Smooth muscle cell (in vitro differentiated cells): ENCODE data around the gene TMEM238. TPM values are rescaled to one million over a fixed set of nuclear protein-coding genes. Genes with fewer than 3 reads are reported as not detected.
"Not testable (repeated sequence)": the region's sequence is repeated elsewhere in the genome, so short reads cannot be mapped to it uniquely, and the experiment has no call there.

Experiments
- DNase-seq: peaks from one replicate; lab custom pipeline; 2025; ENCODE audit not compliant: unreplicated experiment; lab: John Stamatoyannopoulos, UW
- H2AFZ ChIP-seq: fragments of 200-600 bp; sonication (generic); 2 replicates; pipeline ENCODE4 v1.6.0; 2016; ENCODE audit warnings: antibody characterized with exemption, low read depth, mild to moderate bottlenecking
- H3F3A ChIP-seq: fragments of 200-600 bp; sonication (generic); 2 replicates; pipeline ENCODE4 v1.6.0; 2017; ENCODE audit warnings: antibody characterized with exemption, low read depth
- H3K27ac ChIP-seq: fragments of 200-600 bp; sonication (generic); 2 replicates; pipeline ENCODE4 v1.5.1; 2016; ENCODE audit warnings: low read depth, mild to moderate bottlenecking
- H3K27me3 ChIP-seq: fragments of 200-600 bp; sonication (generic); 2 replicates; pipeline ENCODE4 v1.6.1; 2016; ENCODE audit warnings: low read depth, mild to moderate bottlenecking
- H3K36me3 ChIP-seq: fragments of 200-600 bp; sonication (generic); 2 replicates; pipeline ENCODE4 v1.5.1; 2016; ENCODE audit warnings: low read depth
- H3K4me1 ChIP-seq: fragments of 200-600 bp; sonication (generic); 2 replicates; pipeline ENCODE4 v1.5.1; 2016; ENCODE audit warnings: low read depth
- H3K4me2 ChIP-seq: fragments of 200-600 bp; sonication (generic); 2 replicates; pipeline ENCODE4 v1.6.0; 2016; ENCODE audit warnings: mild to moderate bottlenecking
- H3K4me3 ChIP-seq: fragments of 200-600 bp; sonication (generic); 2 replicates; pipeline ENCODE4 v1.5.1; 2016; ENCODE audit warnings: mild to moderate bottlenecking
- H3K79me2 ChIP-seq: fragments of 200-600 bp; sonication (generic); 2 replicates; pipeline ENCODE4 v1.6.0; 2016; ENCODE audit warnings: low read depth, mild to moderate bottlenecking
- H3K9ac ChIP-seq: fragments of 200-600 bp; sonication (generic); 2 replicates; pipeline ENCODE4 v1.6.0; 2016; ENCODE audit warnings: low read depth
- H3K9me3 ChIP-seq: fragments of 200-600 bp; sonication (generic); replicated peaks from 2 replicates; pipeline ENCODE4 v1.5.1; 2016; ENCODE audit warnings: low read depth
- H4K20me1 ChIP-seq: fragments of 200-600 bp; sonication (generic); 2 replicates; pipeline ENCODE4 v1.6.0; 2016; ENCODE audit warnings: low read depth
- CTCF ChIP-seq: fragments of 200-600 bp; sonication (generic); IDR thresholded peaks from 2 replicates; pipeline ENCODE4 v1.5.1; 2017; ENCODE audit warnings: borderline replicate concordance, mild to moderate bottlenecking, antibody characterized with exemption; ENCODE audit not compliant: insufficient read depth, poor library complexity, severe bottlenecking
- WGBS: methylation state at CpG from one replicate; pipeline ENCODE4 v1.1.7; 2016; ENCODE audit warnings: low lambda C conversion rate; 5-methylcytosine and 5-hydroxymethylcytosine counted together
- polyA plus RNA-seq: library from polyadenylated mRNA; unstranded; fragments of >200 nt; fragmentation: Nextera tagmentation; extraction: Ambion mirVana; gene quantifications from 2 replicates; pipeline ENCODE4 v1.2.1, GENCODE V29; 2016
- total RNA-seq: library from RNA; depleted of rRNA; stranded (reverse); fragments of >200 nt; gene quantifications from 2 replicates; pipeline ENCODE4 v1.2.3, GENCODE V29; 2014

Gene TMEM238
- total and polyA plus RNA-seq, 2 experiments from 2014 or later, result 2.6 to 3.3 TPM

DNA sequence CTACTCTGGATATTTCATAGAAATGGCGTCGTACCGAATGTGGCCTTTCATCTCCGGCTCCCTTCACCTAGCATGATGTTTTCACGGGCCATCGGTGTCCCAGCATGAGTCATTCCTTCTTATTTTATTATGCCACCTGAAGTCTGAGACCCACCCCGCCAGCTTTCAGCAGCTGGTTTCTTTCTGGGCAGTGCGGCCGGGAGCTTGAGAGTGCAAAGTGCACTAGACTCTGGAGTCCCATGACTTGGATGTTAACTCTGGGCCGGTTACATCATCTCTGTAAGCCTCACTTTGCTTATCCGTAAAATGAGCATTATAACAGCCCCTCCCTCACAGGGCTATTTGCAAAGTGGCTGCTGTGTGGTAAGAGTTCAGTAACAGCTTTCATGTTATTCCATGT lies 50.2 kb downstream of the TMEM238 start:
- no peaks in the 10 kb centered on the region for H3K9me3 ChIP-seq
- H3F3A ChIP-seq, result no peaks in the 10 kb centered on the region
- DNase-seq, result no peak
- no peak overlapping the region for H3K9ac ChIP-seq
- no peaks in the 10 kb centered on the region for H3K27me3 ChIP-seq
- H2AFZ ChIP-seq, result no peak overlapping the region
- H3K4me3 ChIP-seq, result no peak overlapping the region
- no peaks in the 10 kb centered on the region for H3K4me1 ChIP-seq
- no peak overlapping the region for H3K4me2 ChIP-seq
- H4K20me1 ChIP-seq, result no peaks in the 10 kb centered on the region
- no peaks in the 10 kb centered on the region for H3K79me2 ChIP-seq
- WGBS, result 89% methylated on average over 11 of the region's 11 CpGs
- TF ChIP-seq CTCF, result no peak
- no peaks in the 10 kb centered on the region for H3K36me3 ChIP-seq
- H3K27ac ChIP-seq, result no peak overlapping the region

- not testable (repeated sequence) for H3K27me3 ChIP-seq, H3K79me2 ChIP-seq, H3K4me3 ChIP-seq, H3F3A ChIP-seq, H4K20me1 ChIP-seq, H3K27ac ChIP-seq, H2AFZ ChIP-seq, H3K9me3 ChIP-seq, H3K4me1 ChIP-seq, H3K9ac ChIP-seq, H3K4me2 ChIP-seq, H3K36me3 ChIP-seq, DNase-seq
- 94% methylated on average over 6 of the region's 6 CpGs for WGBS
Observed at GRCh38 chr19:55329791-55330190, 54.3 kb downstream of the TMEM238 start.

Other genes starting within 250 kb of the TMEM238 start
- gene TNNT1, start 235.1 kb downstream of the TMEM238 start, total RNA-seq, result 24.9 and 27.1 TPM in 2 replicates
- gene TNNT1, start 235.1 kb downstream of the TMEM238 start, polyA plus RNA-seq, result 24.5 and 54.0 TPM in 2 replicates
- not detected in 2 replicates for gene TNNI3, start 226.6 kb downstream of the TMEM238 start, total RNA-seq
- gene TNNI3, start 226.6 kb downstream of the TMEM238 start, polyA plus RNA-seq, result 1.8 and 3.0 TPM in 2 replicates
- gene DNAAF3, start 217.7 kb downstream of the TMEM238 start, total RNA-seq, result 0.76 and 1.3 TPM in 2 replicates
- gene DNAAF3, start 217.7 kb downstream of the TMEM238 start, polyA plus RNA-seq, result 0.97 and 1.4 TPM in 2 replicates
- not detected in 2 replicates for gene SYT5, start 204.0 kb downstream of the TMEM238 start, total RNA-seq
- gene SYT5, start 204.0 kb downstream of the TMEM238 start, polyA plus RNA-seq, result 0.17 TPM in 1 of 2 replicates, not detected in the other
- gene PTPRH, start 174.8 kb downstream of the TMEM238 start, total RNA-seq, result 0.18 and 0.31 TPM in 2 replicates
- gene PTPRH, start 174.8 kb downstream of the TMEM238 start, polyA plus RNA-seq, result 0.46 TPM in 1 of 2 replicates, not detected in the other
- 1.7 and 2.1 TPM in 2 replicates for gene TMEM86B, start 155.5 kb downstream of the TMEM238 start, total RNA-seq
- 2.6 and 3.3 TPM in 2 replicates for gene TMEM86B, start 155.5 kb downstream of the TMEM238 start, polyA plus RNA-seq
- 26.7 and 31.1 TPM in 2 replicates for gene PPP6R1, start 125.3 kb downstream of the TMEM238 start, total RNA-seq
- 58.0 and 59.9 TPM in 2 replicates for gene PPP6R1, start 125.3 kb downstream of the TMEM238 start, polyA plus RNA-seq
- gene HSPBP1, start 104.2 kb downstream of the TMEM238 start, total RNA-seq, result 21.5 and 22.1 TPM in 2 replicates
- 66.5 and 80.0 TPM in 2 replicates for gene HSPBP1, start 104.2 kb downstream of the TMEM238 start, polyA plus RNA-seq
- 5.0 and 10.4 TPM in 2 replicates for gene BRSK1, start 100.3 kb downstream of the TMEM238 start, total RNA-seq
- gene BRSK1, start 100.3 kb downstream of the TMEM238 start, polyA plus RNA-seq, result 3.0 and 3.3 TPM in 2 replicates
- gene TMEM150B, start 59.0 kb downstream of the TMEM238 start, total RNA-seq, result not detected in 2 replicates
- gene TMEM150B, start 59.0 kb downstream of the TMEM238 start, polyA plus RNA-seq, result 0.22 TPM in 1 of 2 replicates, not detected in the other
- 12.2 and 26.1 TPM in 2 replicates for gene KMT5C, start 44.4 kb downstream of the TMEM238 start, total RNA-seq
- 23.2 and 27.2 TPM in 2 replicates for gene KMT5C, start 44.4 kb downstream of the TMEM238 start, polyA plus RNA-seq
- 0.18 and 0.31 TPM in 2 replicates for gene COX6B2, start 29.6 kb downstream of the TMEM238 start, total RNA-seq
- gene COX6B2, start 29.6 kb downstream of the TMEM238 start, polyA plus RNA-seq, result 1.7 and 1.9 TPM in 2 replicates
- 0.58 TPM in 1 of 2 replicates, not detected in the other for gene GARIN5B, start 21.0 kb downstream of the TMEM238 start, total RNA-seq
- 0.07 and 0.35 TPM in 2 replicates for gene GARIN5B, start 21.0 kb downstream of the TMEM238 start, polyA plus RNA-seq
- gene IL11, start 13.8 kb downstream of the TMEM238 start, total RNA-seq, result 36.5 and 40.1 TPM in 2 replicates
- gene IL11, start 13.8 kb downstream of the TMEM238 start, polyA plus RNA-seq, result 66.4 and 68.1 TPM in 2 replicates
- gene TMEM190, start 7.5 kb downstream of the TMEM238 start, total RNA-seq, result not detected in 2 replicates
- gene TMEM190, start 7.5 kb downstream of the TMEM238 start, polyA plus RNA-seq, result 8.2 and 11.1 TPM in 2 replicates
- gene RPL28, start 1.6 kb upstream of the TMEM238 start, total RNA-seq, result 824 and 1,108 TPM in 2 replicates
- gene RPL28, start 1.6 kb upstream of the TMEM238 start, polyA plus RNA-seq, result 515 and 595 TPM in 2 replicates
- 34.8 and 39.9 TPM in 2 replicates for gene UBE2S, start 23.5 kb upstream of the TMEM238 start, total RNA-seq
- 162 and 171 TPM in 2 replicates for gene UBE2S, start 23.5 kb upstream of the TMEM238 start, polyA plus RNA-seq
- not detected in 2 replicates for gene SHISA7, start 59.0 kb upstream of the TMEM238 start, total RNA-seq
- not detected in 2 replicates for gene SHISA7, start 59.0 kb upstream of the TMEM238 start, polyA plus RNA-seq
- gene ISOC2, start 77.3 kb upstream of the TMEM238 start, total RNA-seq, result 47.3 and 56.5 TPM in 2 replicates
- 37.3 and 61.4 TPM in 2 replicates for gene ISOC2, start 77.3 kb upstream of the TMEM238 start, polyA plus RNA-seq
- gene C19orf85, start 80.5 kb upstream of the TMEM238 start, total RNA-seq, result not detected in 2 replicates
- not detected in 2 replicates for gene C19orf85, start 80.5 kb upstream of the TMEM238 start, polyA plus RNA-seq
- 2.4 and 2.6 TPM in 2 replicates for gene ZNF628, start 92.3 kb upstream of the TMEM238 start, total RNA-seq
- 1.3 and 2.0 TPM in 2 replicates for gene ZNF628, start 92.3 kb upstream of the TMEM238 start, polyA plus RNA-seq
- gene NAT14, start 100.9 kb upstream of the TMEM238 start, total RNA-seq, result 14.3 and 17.3 TPM in 2 replicates
- gene NAT14, start 100.9 kb upstream of the TMEM238 start, polyA plus RNA-seq, result 67.5 and 72.1 TPM in 2 replicates
- gene SSC5D, start 104.1 kb upstream of the TMEM238 start, total RNA-seq, result 3.0 and 3.8 TPM in 2 replicates
- gene SSC5D, start 104.1 kb upstream of the TMEM238 start, polyA plus RNA-seq, result 11.2 and 13.6 TPM in 2 replicates
- not detected in 2 replicates for gene SBK2, start 152.8 kb upstream of the TMEM238 start, total RNA-seq
- not detected in 2 replicates for gene SBK2, start 152.8 kb upstream of the TMEM238 start, polyA plus RNA-seq
- gene SBK3, start 161.3 kb upstream of the TMEM238 start, total RNA-seq, result not detected in 2 replicates
- gene SBK3, start 161.3 kb upstream of the TMEM238 start, polyA plus RNA-seq, result 0.37 TPM in 1 of 2 replicates, not detected in the other
- 4.2 TPM in 2 replicates for gene ZNF579, start 196.6 kb upstream of the TMEM238 start, total RNA-seq
- gene ZNF579, start 196.6 kb upstream of the TMEM238 start, polyA plus RNA-seq, result 15.1 and 15.8 TPM in 2 replicates
- gene FIZ1, start 215.2 kb upstream of the TMEM238 start, total RNA-seq, result 4.6 and 10.4 TPM in 2 replicates
- gene FIZ1, start 215.2 kb upstream of the TMEM238 start, polyA plus RNA-seq, result 16.8 and 17.7 TPM in 2 replicates
- 16.3 and 20.1 TPM in 2 replicates for gene ZNF524, start 216.0 kb upstream of the TMEM238 start, total RNA-seq
- gene ZNF524, start 216.0 kb upstream of the TMEM238 start, polyA plus RNA-seq, result 13.3 and 19.4 TPM in 2 replicates
- 3.0 and 3.8 TPM in 2 replicates for gene ZNF865, start 221.4 kb upstream of the TMEM238 start, total RNA-seq
- gene ZNF865, start 221.4 kb upstream of the TMEM238 start, polyA plus RNA-seq, result 1.2 and 2.0 TPM in 2 replicates
- 3.1 and 3.8 TPM in 2 replicates for gene ZNF784, start 240.3 kb upstream of the TMEM238 start, total RNA-seq
- 7.2 and 7.3 TPM in 2 replicates for gene ZNF784, start 240.3 kb upstream of the TMEM238 start, polyA plus RNA-seq